H9 (cell line): ENCODE results near the gene SV2C. TPM values are rescaled to one million over a fixed set of nuclear protein-coding genes. Genes with fewer than 3 reads are reported as not detected.

Experiments
- DNase-seq: peaks from one replicate; pipeline ENCODE4 v3.0.0-alpha.2; 2017
- H2AFZ ChIP-seq: one replicate; pipeline ENCODE4 v1.6.1; 2013; ENCODE audit warnings: mild to moderate bottlenecking, low read length, control low read depth, moderate library complexity
- H2AK5ac ChIP-seq: 2 replicates; pipeline ENCODE4 v1.6.1; 2013; ENCODE audit warnings: low read length, control low read depth, mixed read lengths; ENCODE audit not compliant: insufficient read length
- H2BK120ac ChIP-seq: one replicate; pipeline ENCODE4 v1.6.1; 2013; ENCODE audit warnings: low read depth, mild to moderate bottlenecking, low read length, control low read depth, inconsistent platforms; ENCODE audit not compliant: poor library complexity, severe bottlenecking
- H2BK12ac ChIP-seq: 2 replicates; pipeline ENCODE4 v1.6.1; 2013; ENCODE audit warnings: low read length, control low read depth, mixed read lengths, low read depth; ENCODE audit not compliant: insufficient read length
- H2BK15ac ChIP-seq: 2 replicates; pipeline ENCODE4 v1.6.1; 2013; ENCODE audit warnings: low read depth, low read length, control low read depth
- H2BK20ac ChIP-seq: one replicate; pipeline ENCODE4 v1.6.1; 2013; ENCODE audit warnings: low read depth, mild to moderate bottlenecking, low read length, control low read depth, inconsistent platforms; ENCODE audit not compliant: poor library complexity, severe bottlenecking
- H2BK5ac ChIP-seq: 2 replicates; pipeline ENCODE4 v1.6.1; 2013; ENCODE audit warnings: low read length, control low read depth, mixed read lengths; ENCODE audit not compliant: insufficient read length
- H3K14ac ChIP-seq: 2 replicates; pipeline ENCODE4 v1.6.1; 2013; ENCODE audit warnings: low read length, control low read depth; ENCODE audit not compliant: insufficient read depth
- H3K18ac ChIP-seq: 2 replicates; pipeline ENCODE4 v1.6.1; 2013; ENCODE audit warnings: low read depth, mild to moderate bottlenecking, mixed read lengths, low read length, control low read depth; ENCODE audit not compliant: insufficient read length
- H3K23ac ChIP-seq: 2 replicates; pipeline ENCODE4 v1.6.1; 2013; ENCODE audit warnings: low read length, control low read depth, mixed read lengths, low read depth; ENCODE audit not compliant: insufficient read length
- H3K23me2 ChIP-seq: 2 replicates; pipeline ENCODE4 v1.6.1; 2013; ENCODE audit warnings: low read depth, mild to moderate bottlenecking, mixed read lengths, low read length, control low read depth; ENCODE audit not compliant: insufficient read length, poor library complexity, severe bottlenecking
- H3K27ac ChIP-seq: 2 replicates; pipeline ENCODE4 v1.5.1; 2013; ENCODE audit warnings: low read length, control low read depth, mixed read lengths, low read depth; ENCODE audit not compliant: insufficient read length
- H3K27me3 ChIP-seq: 2 replicates; pipeline ENCODE4 v1.6.1; 2013; ENCODE audit warnings: low read length, control low read depth, inconsistent platforms; ENCODE audit not compliant: insufficient read depth
- H3K4ac ChIP-seq: 2 replicates; pipeline ENCODE4 v1.6.1; 2013; ENCODE audit warnings: low read depth, mild to moderate bottlenecking, control low read depth, inconsistent platforms, low read length, moderate library complexity
- H3K4me1 ChIP-seq: 2 replicates; pipeline ENCODE4 v1.6.1; 2013; ENCODE audit warnings: low read length, control low read depth, inconsistent platforms; ENCODE audit not compliant: insufficient read depth
- H3K4me2 ChIP-seq: 2 replicates; pipeline ENCODE4 v1.6.1; 2013; ENCODE audit warnings: low read length, control low read depth, mixed read lengths; ENCODE audit not compliant: insufficient read length, insufficient read depth
- H3K56ac ChIP-seq: 2 replicates; pipeline ENCODE4 v1.6.1; 2013; ENCODE audit warnings: low read depth, mild to moderate bottlenecking, mixed read lengths, low read length, control low read depth; ENCODE audit not compliant: insufficient read length
- H3K79me1 ChIP-seq: 2 replicates; pipeline ENCODE4 v1.6.1; 2013; ENCODE audit warnings: low read depth, mild to moderate bottlenecking, moderate library complexity, low read length, control low read depth, inconsistent platforms; ENCODE audit not compliant: insufficient read depth, poor library complexity, severe bottlenecking
- H3K79me2 ChIP-seq: 2 replicates; pipeline ENCODE4 v1.6.1; 2013; ENCODE audit warnings: low read length, control low read depth, inconsistent platforms; ENCODE audit not compliant: insufficient read depth
- H3K9ac ChIP-seq: 2 replicates; pipeline ENCODE4 v1.6.1; 2013; ENCODE audit warnings: low read length, control low read depth, mixed read lengths; ENCODE audit not compliant: insufficient read length; ENCODE audit errors: extremely low read depth
- H3K9me3 ChIP-seq: one replicate; pipeline ENCODE4 v1.6.1; 2013; ENCODE audit warnings: low read depth, low read length, inconsistent platforms; ENCODE audit not compliant: control insufficient read depth
- H3T11ph ChIP-seq: one replicate; pipeline ENCODE4 v1.6.1; 2013; ENCODE audit warnings: mild to moderate bottlenecking, low read length, control low read depth, inconsistent platforms
- H4K20me1 ChIP-seq: one replicate; pipeline ENCODE4 v1.6.1; 2013; ENCODE audit not compliant: control insufficient read depth, insufficient read length, insufficient read depth
- H4K5ac ChIP-seq: 2 replicates; pipeline ENCODE4 v1.6.1; 2013; ENCODE audit warnings: low read depth, mild to moderate bottlenecking, mixed read lengths, low read length, control low read depth; ENCODE audit not compliant: insufficient read length
- H4K8ac ChIP-seq: replicated peaks from 2 replicates; pipeline ENCODE4 v1.6.1; 2013; ENCODE audit warnings: low read length, control low read depth, mixed read lengths, low read depth; ENCODE audit not compliant: insufficient read length
- H4K91ac ChIP-seq: 2 replicates; pipeline ENCODE4 v1.6.1; 2013; ENCODE audit warnings: low read depth, mild to moderate bottlenecking, moderate library complexity, mixed read lengths, low read length, control low read depth; ENCODE audit not compliant: insufficient read length
- H3K27ac Mint-ChIP-seq, 3 experiments: 2 replicates in 2 of 3; 3 replicates in 1 of 3; pipeline ENCODE4 v1.8.0; 2020 to 2021; ENCODE audit warnings: mixed read lengths in 3 of 3, mild to moderate bottlenecking in 1 of 3, moderate library complexity in 1 of 3
- H3K27me3 Mint-ChIP-seq: 2 replicates; pipeline ENCODE4 v1.8.0; 2021; ENCODE audit warnings: low read depth, mild to moderate bottlenecking, moderate library complexity, mixed read lengths
- H3K36me3 Mint-ChIP-seq, 3 experiments: 2 replicates in 2 of 3; 3 replicates in 1 of 3; pipeline ENCODE4 v1.8.0; 2020 to 2021; ENCODE audit warnings: low read depth in 3 of 3, mixed read lengths in 3 of 3; ENCODE audit not compliant: insufficient read depth in 1 of 3
- H3K4me1 Mint-ChIP-seq, 2 experiments: 2 replicates each; pipeline ENCODE4 v1.8.0; 2020; ENCODE audit warnings: mixed read lengths in 2 of 2
- H3K4me3 Mint-ChIP-seq, 2 experiments: 2 replicates in 1 of 2; 3 replicates in 1 of 2; pipeline ENCODE4 v1.8.0; 2020 to 2021; ENCODE audit warnings: mild to moderate bottlenecking in 2 of 2, mixed read lengths in 2 of 2, moderate library complexity in 1 of 2
- H3K9me3 Mint-ChIP-seq, 2 experiments: 2 replicates in 1 of 2; 3 replicates in 1 of 2; pipeline ENCODE4 v1.8.0; 2020; ENCODE audit warnings: mild to moderate bottlenecking in 2 of 2, mixed read lengths in 2 of 2, moderate library complexity in 1 of 2
- CTCF ChIP-seq: fragments of 200-600 bp; sonication (generic); conservative IDR thresholded peaks from 3 replicates; pipeline ENCODE4 v1.8.0; 2021; ENCODE audit warnings: antibody characterized with exemption, mild to moderate bottlenecking
- WGBS: extraction: QIAGEN DNeasy Blood & Tissue Kit; methylation state at CpG from one replicate; pipeline ENCODE4 v1.1.7; 2013; ENCODE audit warnings: missing lambda C conversion rate, low lambda C conversion rate, mixed read lengths; ENCODE audit not compliant: insufficient read length; ENCODE audit errors: extremely low coverage; 5-methylcytosine and 5-hydroxymethylcytosine counted together
- total RNA-seq: library from RNA; stranded (reverse); gene quantifications from 2 replicates; pipeline ENCODE4 v1.2.1, GENCODE V29; 2021

Gene SV2C
- total RNA-seq, 1 experiment from 2014 or later: 0.09 TPM

- Histone ChIP-seq H3K4me1 (no peaks in the 10 kb centered on the region), H2BK15ac (no peak overlapping the region), H4K20me1 (no peaks in the 10 kb centered on the region), H3K27ac (no peak overlapping the region), H3K4me2 (no peak overlapping the region), H4K91ac (no peak overlapping the region), H2BK20ac (no peak overlapping the region), H3K14ac (no peak overlapping the region), H3K79me2 (no peaks in the 10 kb centered on the region), H2AK5ac (no peak overlapping the region), H2BK120ac (no peak overlapping the region), H3K23me2 (no peaks in the 10 kb centered on the region), H2AFZ (no peak overlapping the region), H3K4ac (no peak overlapping the region), H4K5ac (no peak overlapping the region), H3K9me3 (no peaks in the 10 kb centered on the region), H3K18ac (no peak overlapping the region), H2BK12ac (no peak overlapping the region), H4K8ac (no peak overlapping the region), H3K56ac (no peak overlapping the region), H2BK5ac (no peak overlapping the region), H3K79me1 (no peaks in the 10 kb centered on the region), H3T11ph (no peak overlapping the region), H3K23ac (no peak overlapping the region), H3K9ac (no peak overlapping the region), H3K27me3 (no peaks in the 10 kb centered on the region)
- Mint-ChIP-seq H3K36me3 (no peaks in the 10 kb centered on the region; a peak in 2 of 7 replicates), H3K27ac (no peak overlapping the region), H3K9me3 (peaks cover 6 to 9% of the 10 kb centered on the region in 2 experiments; a peak in 3 of 5 replicates), H3K27me3 (no peaks in the 10 kb centered on the region), H3K4me1 (0 out of 4 replicates have a peak, but pooled peaks cover 0 to 3% of the 10 kb centered on the region in 2 experiments), H3K4me3 (no peak overlapping the region)
- no CpG with 5 or more reads among the region's 6 CpGs for WGBS
- DNase-seq: no peak
- TF ChIP-seq CTCF: no peak
Measured at GRCh38 chr5:76169146-76169905, 86.1 kb downstream of the SV2C start.
